GM12892 (cell line): ENCODE measurements around the gene PLXDC1.

ENCODE experiments used
- POLR2A ChIP-seq: IDR thresholded peaks from 2 replicates; pipeline ENCODE4 v1.6.1; 2011; ENCODE audit warnings: low read depth, low read length, control low read depth
- POLR2AphosphoS5 ChIP-seq: IDR thresholded peaks from 2 replicates; pipeline ENCODE4 v1.6.1; 2011; ENCODE audit warnings: low read depth, low read length, control low read depth
- TAF1 ChIP-seq: IDR thresholded peaks from 2 replicates; pipeline ENCODE4 v1.6.1; 2011; ENCODE audit warnings: low read depth, mild to moderate bottlenecking, control low read depth, low read length, borderline replicate concordance

DNA sequence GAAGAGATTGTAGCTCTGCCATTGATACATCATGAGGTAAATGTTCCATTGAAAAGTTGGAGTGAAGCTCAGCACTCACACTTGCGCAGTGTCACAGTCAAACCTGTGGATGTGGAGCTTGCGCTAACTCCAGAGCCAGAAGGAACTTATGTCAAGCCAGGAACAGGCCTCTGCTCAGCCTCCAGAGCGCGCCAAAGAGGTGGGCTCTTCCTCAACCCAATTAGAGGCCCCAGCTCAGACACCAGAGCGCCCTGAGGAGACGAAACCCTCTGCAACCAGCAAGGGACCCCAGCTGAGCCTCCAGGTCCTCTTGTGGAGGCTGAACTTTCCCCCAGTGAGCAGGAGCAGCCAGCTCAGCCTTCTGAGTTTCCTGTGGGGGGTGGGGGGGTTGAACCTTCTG, 122.7 kb downstream of the PLXDC1 start:
- no peak for TF ChIP-seq POLR2A
- no peak for TF ChIP-seq POLR2AphosphoS5
- no peak for TF ChIP-seq TAF1
